GM19240 (cell line): Measurements from ENCODE around the gene ERC1.

Experiments
- DNase-seq: peaks from one replicate; pipeline ENCODE4 v3.0.0; 2011; ENCODE audit warnings: low spot score; ENCODE audit not compliant: insufficient read length

ERC1 gene

GRCh38 chr12:1283316-1283715 lies 292.3 kb downstream of the ERC1 start:
- no peak for DNase-seq

GRCh38 chr12:1284611-1285010 lies 293.6 kb downstream of the ERC1 start:
- no peak for DNase-seq

GRCh38 chr12:1287446-1287975 lies 296.5 kb downstream of the ERC1 start:
- no peak for DNase-seq

- no peak for DNase-seq
Measured at GRCh38 chr12:1288333-1288732, 297.3 kb downstream of the ERC1 start.

GRCh38 chr12:1289371-1290155 lies 298.5 kb downstream of the ERC1 start:
- no peak for DNase-seq

GRCh38 chr12:1290716-1291115 lies 299.7 kb downstream of the ERC1 start:
- no peak for DNase-seq

- DNase-seq: no peak
Measured at GRCh38 chr12:1291601-1292332, 300.7 kb downstream of the ERC1 start.

GRCh38 chr12:1293901-1294300 lies 302.9 kb downstream of the ERC1 start:
- no peak for DNase-seq

GRCh38 chr12:1297206-1297605 lies 306.2 kb downstream of the ERC1 start:
- DNase-seq: no peak

GRCh38 chr12:1297639-1298175 lies 306.7 kb downstream of the ERC1 start:
- no peak for DNase-seq

- DNase-seq: no peak
Measured at GRCh38 chr12:1300460-1300859, 309.4 kb downstream of the ERC1 start.

- no peak for DNase-seq
Measured at GRCh38 chr12:1302201-1302870, 311.3 kb downstream of the ERC1 start.

GRCh38 chr12:1305063-1305434 lies 314.0 kb downstream of the ERC1 start:
- no peak for DNase-seq

- no peak for DNase-seq
Measured at GRCh38 chr12:1305791-1306500, 314.9 kb downstream of the ERC1 start.

GRCh38 chr12:1306817-1307216 lies 315.8 kb downstream of the ERC1 start:
- no peak for DNase-seq

- no peak for DNase-seq
Measured at GRCh38 chr12:1307796-1308195, 316.8 kb downstream of the ERC1 start.

- DNase-seq: no peak
Measured at GRCh38 chr12:1309613-1310012, 318.6 kb downstream of the ERC1 start.

- DNase-seq: no peak
Measured at GRCh38 chr12:1310653-1311052, 319.6 kb downstream of the ERC1 start.

- no peak for DNase-seq
Measured at GRCh38 chr12:1311145-1311544, 320.1 kb downstream of the ERC1 start.

GRCh38 chr12:1313906-1314305 lies 322.9 kb downstream of the ERC1 start:
- no peak for DNase-seq

- no peak for DNase-seq
Measured at GRCh38 chr12:1314523-1314922, 323.5 kb downstream of the ERC1 start.
